ENCODE measurements around the gene HS6ST1.
"Not testable (repeated sequence)": the region's sequence is repeated elsewhere in the genome, so short reads cannot be mapped to it uniquely, and the experiment has no call there.

HS6ST1 gene

DNA sequence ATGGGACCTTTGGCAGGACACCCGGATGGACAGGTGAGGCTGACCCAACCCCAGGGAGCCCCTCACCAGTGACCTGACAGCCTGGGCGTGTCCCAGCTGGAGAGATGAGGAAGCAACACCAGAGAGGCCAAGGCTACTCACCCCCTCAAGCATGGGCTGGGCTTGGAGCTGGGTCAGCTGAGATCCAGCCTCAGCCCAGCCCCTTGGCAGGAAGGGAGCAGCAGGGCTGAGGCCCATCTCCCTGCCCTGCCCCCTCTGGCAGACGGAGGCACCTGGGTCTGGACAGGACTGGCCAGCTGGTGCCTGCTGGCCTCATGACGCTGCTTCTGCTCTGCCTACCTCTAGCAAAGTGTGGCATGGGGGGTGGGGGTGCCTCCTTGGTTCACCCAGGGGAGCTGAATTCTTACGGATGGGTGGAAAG is 37.8 kb downstream of the HS6ST1 start:
- no peak for DNase-seq (ENCODE audit: low read depth)

DNA sequence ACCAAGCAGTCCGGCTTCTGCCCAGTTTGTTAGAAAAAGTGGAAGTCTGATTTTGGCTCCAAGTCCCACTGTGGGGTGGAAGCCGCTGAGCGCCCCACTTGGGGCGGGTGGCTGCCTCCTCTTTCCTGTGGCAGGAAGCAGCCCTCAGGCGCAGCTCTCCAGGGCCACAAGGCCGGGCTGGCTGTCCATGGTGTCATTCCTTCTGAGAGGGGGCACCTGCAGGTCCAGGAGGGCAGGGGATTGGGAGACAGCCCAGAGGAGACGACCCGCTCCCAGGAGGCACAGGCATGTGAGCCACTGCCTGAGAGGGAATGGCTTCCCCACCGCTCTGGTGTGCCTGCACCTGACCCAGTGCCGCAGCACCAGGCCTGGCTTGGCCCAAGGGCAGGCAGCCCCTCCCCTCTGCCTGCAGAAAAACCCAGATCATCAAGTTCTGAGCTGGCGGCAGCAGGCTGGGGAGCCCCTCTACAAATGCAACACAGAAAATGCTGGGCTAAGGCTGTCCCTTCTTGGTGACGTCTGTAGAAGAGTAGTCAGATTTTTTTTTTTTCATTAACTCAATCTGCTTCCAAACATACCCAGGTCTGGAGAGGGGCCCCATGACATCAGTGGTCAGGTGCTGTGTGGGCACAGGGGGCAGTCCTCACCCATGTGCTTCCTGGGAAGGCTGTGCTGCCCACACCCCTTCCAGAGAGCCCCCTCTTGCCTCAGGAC is 38.4 kb downstream of the HS6ST1 start:
- no peak for DNase-seq (ENCODE audit: low read depth)

DNA sequence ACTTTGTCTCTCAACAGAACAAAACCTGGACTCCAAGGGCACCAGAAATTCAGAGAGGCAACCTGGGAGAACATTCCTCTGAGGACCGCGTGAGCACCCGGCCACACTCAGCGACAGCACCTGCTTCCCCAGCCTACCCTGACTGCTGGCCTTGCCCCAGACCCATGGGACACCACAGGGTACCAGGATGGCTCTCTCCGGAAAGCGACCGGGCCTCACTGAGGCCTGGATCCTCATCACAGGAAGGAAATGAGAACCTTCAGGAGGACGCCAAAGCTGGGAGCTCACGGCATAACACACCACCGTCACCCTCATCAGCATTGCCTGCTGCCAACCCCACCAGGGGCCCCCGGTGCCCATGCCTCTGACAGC is 38.9 kb downstream of the HS6ST1 start:
- no peak for DNase-seq (ENCODE audit: low read depth)

DNA sequence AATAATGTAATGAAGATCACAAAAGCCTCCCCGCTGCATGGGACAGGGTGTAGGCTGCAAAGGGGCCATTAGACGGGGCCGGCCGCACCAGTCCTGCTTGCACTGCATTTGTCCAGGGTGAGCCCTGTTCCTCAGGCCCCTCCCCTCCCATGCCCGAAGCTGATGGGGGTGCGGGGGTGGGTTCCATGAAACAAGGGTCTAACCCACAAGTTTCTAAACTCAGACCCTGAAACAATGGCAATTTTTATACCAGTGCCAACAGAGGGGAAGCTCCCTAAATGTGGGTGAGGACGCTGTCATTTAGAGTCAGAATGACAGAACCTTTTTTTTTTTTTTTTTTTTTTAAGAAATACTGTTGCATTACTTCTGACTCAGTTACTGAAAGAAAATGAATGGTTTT is 39.7 kb downstream of the HS6ST1 start:
- DNase-seq (ENCODE audit: low read depth), result no peak

DNA sequence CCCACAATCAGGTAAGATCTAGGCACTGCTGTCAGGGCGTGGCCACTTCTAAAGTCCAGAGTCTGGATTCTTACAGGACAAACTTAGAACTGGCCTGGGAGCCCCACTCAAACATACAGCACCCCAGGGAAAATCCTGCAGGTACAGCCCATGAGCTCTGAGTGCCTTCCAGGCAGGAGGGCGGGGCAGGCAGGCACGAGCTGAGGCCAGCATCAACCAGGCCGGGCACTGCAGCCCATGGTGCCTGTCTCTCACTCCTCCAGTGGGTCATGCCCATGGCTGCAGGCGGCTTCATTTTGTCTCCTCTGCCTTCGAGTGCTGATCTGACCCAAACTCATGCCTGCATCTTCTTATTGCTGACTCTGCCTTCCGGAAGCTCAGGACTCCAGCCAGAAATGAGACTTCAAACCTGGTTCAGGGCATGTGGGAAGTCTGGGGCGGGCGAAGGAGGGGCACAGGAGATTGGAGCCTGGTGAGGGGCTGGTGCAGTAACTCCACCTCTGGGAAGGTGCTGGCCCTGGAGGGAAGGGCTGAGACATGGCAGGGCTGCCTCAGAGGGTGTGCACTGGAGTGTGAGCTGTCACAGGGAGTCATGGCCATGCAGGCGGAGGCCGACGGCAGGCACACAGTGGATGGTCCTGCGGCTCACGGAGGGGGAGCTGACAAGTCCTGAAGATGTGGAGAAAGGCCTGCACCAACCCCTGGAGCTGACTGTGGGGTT is 40.5 kb downstream of the HS6ST1 start:
- no peak for DNase-seq (ENCODE audit: low read depth)

DNA sequence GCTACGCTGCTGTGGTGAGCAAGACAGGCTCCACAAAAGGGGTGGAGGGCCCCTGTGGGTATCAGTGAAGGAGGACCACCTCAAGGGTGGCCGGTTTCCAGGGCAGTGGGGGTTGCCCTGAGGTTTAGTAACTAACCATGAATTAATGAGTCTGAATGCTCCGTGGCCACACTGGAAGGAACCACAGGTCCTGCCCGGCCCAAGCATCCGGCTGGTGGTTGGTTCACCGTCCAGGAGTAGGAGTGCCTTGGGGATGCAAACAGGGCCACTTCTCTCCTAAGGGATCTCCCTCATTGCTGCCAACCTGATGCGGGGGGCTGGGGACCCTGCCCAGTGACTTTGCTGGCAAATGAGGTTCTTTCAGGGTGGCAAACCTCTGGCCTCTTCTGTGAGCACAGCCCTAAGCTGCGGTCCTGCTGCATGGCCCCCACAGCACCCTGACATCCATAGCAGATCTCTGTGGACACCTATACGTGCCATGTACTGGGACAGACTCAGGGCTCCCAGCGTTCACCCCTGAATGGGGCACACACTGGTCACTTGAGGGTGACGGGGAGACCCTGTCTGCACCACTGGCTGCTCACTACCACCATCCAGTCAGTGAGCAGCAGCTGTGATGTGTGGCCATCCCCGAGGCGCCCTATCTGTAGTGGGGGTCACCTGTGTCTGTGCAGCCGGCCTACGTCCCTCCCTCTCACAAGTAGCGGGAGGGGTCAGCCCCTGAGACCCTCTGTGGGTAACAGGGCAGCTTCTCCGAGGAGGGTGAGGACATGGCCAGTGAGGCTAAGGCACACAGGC is 41.6 kb downstream of the HS6ST1 start:
- no peak for DNase-seq (ENCODE audit: low read depth)

DNA sequence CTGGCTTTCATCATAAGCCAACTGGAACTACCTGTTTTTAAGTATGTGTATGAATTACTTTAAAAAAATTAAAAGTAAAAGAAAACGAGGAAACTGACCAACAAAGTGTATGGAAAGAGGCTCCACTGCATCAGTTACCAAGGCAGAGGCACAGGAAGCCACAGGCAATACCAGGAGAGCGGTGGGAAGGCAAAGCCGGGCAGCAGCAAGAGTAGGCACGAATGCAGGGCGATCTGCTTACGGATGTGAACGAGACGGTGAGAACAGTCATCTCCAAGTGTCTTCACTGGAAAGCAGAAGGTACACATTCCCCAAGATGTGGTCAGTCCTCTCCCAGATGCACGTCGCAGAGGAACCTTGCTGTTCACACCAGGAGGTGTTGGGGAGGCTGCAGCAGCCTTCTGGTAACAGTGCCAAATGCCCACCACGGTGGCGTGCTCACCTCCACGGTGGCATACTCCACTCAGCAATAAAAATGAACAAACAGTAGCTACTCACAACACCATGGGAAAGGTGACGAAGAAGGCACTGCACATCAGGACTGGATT is 43.1 kb downstream of the HS6ST1 start:
- DNase-seq (ENCODE audit: low read depth), result no peak

DNA sequence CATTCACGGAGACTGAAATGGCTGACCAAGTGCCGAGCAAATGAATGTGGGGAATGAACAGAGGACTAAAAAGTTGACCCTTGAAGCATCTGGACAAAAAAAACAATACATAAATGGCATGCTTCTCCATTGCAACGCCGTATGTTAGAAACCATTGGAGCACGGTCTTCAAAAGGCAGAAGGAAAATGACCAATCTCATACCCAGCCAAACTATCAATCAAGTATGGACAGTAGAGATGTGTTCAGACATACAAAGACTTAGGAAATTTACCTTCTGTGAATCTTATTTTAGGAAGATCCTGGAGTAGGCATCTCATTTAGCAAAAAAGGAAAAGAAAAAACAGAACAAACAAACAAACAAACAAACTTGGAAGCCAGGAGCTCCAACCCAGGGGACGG is 44.5 kb downstream of the HS6ST1 start:
- DNase-seq (ENCODE audit: low read depth), result no peak

DNA sequence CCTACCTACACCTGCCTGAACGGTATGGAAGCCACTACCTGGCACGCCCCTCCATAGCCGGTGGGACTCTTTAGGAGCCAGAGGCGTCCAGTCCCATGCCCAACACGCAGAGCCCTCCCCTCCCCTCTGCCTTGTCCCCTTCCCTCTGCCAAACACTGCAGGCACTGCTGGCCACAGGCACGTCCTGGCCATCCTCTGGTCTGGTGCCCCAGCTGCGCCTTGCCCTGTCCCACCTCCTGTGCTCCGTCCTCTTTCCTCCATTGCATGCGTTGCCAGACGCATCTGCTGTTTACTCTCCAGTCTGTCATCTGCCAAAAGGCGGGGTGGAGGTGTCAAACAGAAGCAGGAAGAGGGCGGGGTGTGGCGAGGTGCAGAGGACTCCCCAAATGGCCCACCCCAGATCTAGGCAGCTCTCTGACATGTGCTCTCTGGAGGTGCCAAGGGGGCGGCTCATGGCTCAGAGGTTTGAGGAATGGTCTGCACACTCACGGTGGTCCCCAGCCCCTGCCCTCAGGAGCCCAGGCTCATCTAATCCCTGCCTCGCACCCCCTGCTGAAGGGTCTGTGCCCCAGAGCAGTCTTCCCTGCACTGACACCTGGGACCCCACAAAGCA is 45.1 kb downstream of the HS6ST1 start:
- DNase-seq (ENCODE audit: low read depth), result no peak

DNA sequence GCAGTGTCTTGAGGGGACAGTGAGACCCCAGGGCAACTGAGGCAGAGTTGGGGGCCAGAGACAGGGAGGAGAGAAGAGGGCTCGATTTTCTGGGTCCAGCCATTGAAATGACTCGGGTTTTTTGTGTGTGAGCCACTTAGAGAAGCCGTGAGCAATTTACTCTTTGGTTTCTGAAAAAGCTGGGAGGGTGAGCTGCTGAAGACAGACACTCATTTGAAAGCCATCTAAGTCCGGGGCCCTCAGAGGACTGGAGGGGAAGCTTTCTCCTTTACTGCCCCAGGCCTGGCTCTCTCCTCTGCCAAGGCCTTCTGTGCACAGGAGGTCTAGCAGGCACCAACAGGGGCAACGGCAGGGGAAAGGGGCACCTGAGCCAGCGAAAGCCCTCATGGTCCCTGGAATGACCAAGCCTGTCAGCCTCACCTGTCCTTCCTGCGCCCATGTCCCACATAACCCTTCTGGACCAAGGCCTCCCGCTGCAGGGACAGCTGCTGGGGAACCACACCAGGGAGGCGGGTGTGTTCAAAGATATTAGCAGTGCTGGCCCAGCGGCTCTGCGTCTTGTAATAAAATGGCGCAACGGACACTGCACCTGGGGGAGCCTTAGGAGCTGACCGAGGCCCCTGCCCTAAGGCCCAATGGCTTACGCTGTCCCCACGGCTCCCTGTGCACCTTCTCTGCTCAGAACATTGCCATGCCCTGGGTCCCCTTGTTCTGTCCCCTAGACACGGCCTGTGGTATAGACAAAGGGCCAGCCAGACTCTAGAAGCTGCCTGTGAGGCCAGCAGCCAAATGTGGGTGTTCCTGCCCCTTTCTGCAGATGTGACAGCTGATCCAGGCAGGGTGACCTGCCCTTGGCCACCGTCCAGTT is 45.8 kb downstream of the HS6ST1 start:
- DNase-seq (ENCODE audit: low read depth), result no peak

DNA sequence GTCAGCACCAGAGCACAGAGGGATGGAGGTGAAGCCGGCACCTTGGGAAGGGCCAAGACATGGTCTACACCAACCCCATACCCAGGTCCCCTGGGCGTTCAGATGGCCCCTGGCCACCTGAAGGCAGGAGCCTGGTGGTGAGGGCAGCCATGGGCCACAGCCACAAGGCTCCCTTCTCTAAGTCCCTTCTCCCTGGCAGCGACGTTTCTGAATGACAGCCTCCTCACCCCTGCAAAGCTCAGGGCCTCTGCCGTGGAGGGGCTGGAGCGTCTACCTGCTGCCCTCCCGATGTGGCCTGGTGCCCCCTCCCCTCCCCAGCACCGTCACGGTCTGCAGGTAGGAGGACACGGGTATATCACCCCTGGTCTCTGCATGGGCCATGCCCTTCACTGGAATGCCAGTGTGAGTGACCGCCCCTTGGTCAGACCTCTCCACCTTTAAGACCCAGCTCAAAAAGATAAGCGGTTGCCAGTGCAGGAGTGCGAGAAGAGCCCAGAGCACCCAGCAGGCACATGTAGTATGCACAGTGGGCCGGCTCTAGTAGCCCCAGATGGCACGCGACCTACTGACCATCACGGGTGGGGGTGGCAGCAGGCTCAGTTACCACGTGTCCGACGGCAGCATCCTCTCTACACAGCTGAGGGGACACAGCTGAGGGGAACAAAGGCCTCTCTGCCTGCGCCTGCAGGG is 46.6 kb downstream of the HS6ST1 start:
- DNase-seq (ENCODE audit: low read depth), result no peak

DNA sequence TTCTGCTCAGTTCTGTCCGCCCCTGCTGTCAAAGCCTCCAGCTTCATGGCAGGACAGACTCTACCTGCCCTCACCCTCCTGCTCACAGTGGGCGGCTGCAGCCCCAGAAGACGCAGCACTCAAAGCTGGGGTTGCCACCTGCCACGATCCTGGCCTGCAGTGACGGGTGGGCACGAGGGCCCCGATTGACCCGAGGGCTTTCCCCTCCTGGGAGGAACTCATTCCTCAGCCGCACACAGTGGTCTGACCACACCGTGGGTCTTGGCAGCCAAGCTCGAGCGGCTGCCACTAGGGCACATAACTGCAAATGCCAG is 47.1 kb downstream of the HS6ST1 start:
- DNase-seq (ENCODE audit: low read depth), result no peak

DNA sequence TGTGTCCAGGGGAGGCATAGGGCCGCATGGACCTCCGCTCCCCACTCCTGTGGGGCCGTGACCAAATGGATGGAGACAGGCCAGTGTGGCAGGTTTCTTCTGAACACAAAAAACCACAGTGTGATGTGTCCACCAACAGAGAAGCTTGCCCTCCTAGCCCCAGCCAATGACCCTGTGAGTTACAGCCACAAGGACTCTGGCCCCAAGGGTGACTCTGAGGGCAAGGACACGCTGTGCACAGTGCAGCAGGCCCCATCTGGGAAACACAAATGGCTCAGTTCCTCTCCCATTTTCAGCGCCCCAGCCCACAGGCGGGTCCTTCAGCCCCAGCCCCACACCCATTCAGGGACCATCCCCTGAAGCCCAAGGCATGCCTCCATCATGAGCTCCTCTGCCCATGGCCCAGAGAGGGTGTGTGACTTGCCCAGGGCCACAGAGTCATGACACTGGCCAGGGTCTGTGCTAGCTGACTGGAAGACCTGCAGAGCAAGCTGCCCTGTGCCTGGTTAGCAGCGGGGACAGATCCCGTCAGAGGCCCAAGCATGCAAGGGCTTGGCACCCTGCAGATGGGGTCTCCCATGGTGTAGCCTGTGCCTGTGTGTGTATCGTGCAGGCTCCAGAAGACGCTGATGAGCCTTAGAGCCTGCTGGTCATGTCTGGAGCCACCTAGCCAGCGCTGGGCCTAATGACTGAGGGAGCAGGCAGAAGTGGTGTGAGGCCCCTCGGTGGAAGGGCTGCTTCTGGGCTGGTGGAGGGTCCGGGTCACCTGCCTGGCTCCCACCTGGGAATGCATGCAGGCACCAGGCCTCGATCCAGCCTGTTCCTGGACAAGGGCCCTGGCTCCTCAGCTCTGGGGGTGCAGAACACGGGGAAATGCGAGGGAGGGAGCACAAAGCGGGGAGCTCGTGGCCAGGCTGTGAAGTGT is 47.7 kb downstream of the HS6ST1 start:
- no peak for DNase-seq (ENCODE audit: low read depth)

DNA sequence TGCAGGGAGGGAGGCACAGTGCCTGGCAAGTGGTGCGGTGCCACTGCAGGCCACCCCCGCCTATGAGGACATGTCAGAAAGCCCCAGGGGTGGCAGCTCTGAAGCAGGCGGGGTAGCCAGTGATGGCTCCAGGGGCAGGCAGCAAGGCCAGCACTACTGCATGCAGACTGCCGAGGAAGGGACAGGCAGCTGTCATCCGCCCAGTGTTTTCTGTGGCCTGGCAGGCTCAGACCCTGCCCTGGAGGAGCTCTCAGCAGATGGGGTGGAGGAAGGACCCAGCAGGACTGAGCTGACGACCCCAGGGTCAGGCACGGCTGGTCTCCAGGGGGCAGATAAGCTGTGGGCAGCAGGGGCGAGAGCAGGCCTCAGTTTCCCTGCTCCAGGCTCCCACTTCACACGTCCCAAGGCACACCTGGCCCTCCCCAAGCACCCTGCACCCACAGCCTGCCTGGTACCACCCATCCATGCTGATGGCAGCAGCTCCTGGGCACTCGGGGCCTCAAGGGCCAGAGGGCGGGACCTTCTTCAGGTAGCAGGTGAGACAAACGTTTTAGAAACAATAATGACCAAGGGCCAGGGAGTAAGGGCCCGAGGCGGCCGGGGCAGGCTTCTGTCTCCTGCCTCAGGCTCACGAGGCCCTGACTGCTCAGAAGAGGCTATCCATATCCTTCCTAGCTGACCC is 48.5 kb downstream of the HS6ST1 start:
- no peak for DNase-seq (ENCODE audit: low read depth)

DNA sequence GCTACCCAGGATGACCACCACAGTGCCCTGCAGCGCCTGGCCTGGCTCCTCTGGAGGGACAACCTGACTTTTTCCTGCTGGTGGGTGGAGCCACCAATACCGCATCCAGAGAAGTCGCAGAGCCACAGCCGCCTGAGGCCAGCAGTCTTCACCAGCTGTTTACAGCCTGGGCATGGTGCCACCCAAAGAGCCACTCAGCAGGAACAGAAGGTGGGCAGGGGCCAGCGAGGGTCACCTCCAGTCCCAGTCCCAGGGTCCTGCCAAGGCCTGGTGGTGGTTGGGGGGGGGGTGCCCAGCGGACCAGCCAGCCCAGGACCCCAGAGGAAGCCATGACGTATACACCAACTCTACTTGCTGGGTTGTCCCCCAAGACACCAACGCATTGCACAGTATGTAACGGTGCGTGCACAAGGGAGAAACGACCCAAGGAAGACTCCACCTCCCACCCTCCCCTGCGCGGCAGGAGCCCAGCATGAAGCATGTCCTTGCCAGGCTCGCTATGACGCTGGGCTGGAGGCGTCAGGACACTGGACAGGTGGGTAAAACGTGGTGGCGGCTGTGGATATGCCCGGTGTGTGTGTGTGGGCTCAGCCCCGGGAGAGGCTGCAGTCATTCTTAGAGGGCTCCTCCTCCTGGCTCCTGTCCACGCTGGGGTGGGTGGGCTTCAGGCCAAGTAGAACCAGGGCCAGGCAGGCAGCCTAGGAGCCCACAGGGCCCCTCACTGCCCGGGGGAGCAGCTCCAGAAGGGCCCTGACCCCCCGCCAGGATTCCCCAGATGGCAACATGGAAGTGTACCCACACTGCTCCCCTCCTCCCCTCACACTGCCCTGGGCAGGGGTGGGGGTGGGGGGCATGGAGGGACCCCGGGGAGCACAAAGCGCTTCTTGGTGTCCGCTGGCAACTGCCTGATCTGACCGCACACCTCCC is 49.3 kb downstream of the HS6ST1 start:
- DNase-seq (ENCODE audit: low read depth), result no peak

DNA sequence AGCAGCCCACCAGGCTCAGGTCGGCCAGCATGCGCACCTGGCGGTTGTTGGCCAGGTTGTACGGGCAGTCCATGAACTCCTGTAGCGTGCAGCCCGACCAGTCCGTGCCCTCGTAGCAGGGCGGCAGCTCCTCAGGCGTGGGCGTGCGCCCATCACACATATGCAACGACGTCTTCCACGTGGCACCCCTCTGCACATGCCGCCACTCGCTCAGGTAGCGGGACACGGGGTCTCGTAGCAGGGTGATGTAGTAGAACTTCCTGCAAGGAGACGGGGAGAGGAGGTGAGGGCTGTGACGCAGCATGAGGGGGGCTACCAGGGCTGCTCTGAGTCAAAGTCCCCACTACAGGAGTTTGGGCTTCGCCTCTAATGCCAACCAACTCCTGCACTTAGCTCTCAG is 50.1 kb downstream of the HS6ST1 start:
- not testable (repeated sequence) for DNase-seq (ENCODE audit: low read depth)

DNA sequence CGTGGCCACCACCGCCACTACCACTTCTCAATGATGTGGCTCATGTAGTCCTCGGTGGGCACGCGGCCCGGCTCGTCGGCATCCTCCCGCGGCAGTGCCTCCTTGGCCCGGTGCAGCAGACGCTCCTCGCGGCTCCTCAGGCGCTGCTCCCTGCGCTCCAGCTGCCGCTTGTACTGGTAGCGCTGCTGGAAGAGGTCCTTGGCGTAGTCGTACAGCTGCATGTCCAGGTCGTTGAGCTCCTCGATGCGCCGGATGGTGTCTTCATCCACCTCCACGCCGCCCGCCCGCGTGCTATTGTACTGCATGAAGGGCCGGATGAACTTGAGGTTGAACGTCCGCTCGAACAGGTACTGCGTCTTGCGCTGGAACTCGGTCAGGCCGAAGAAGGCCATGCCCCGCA is 50.5 kb downstream of the HS6ST1 start:
- not testable (repeated sequence) for DNase-seq (ENCODE audit: low read depth)

DNA sequence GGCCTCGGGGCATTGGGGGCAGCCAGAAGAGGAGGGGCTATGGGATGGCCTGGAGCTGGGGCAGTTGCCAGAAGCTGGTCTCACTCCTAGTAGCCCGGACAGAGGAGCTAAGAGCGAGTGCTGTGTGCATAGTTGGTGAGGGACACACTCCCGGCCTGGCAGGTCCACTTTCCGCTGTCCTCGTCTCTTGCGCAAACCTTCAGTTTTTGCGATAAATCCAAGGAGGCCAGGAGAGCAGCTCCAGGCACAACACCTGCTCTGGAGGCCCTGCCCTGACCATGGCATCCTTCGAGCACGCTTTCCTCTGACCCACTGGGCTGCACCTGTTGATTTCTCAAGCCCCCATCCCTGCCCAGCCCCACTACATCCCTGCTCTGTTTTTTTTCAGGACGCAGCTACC is 51.0 kb downstream of the HS6ST1 start:
- DNase-seq (ENCODE audit: low read depth), result not testable (repeated sequence)

All from activated T-cell treated with anti-CD3 and anti-CD28 coated beads for 1 hour (primary cell).